ENCODE measurements around the gene UQCRC1. TPM values are rescaled to one million over a fixed set of nuclear protein-coding genes. Genes with fewer than 3 reads are reported as not detected.

The UQCRC1 gene
- total RNA-seq, 1 donor from 2014 or later, result 297 TPM

GRCh38 chr3:48617559-48617958 is 8.1 kb upstream of the UQCRC1 start:
- Mint-ChIP-seq H3K4me1 (peaks cover 3% of the 10 kb centered on the region), H3K27me3 (ENCODE audit: low read depth) (no peaks in the 10 kb centered on the region), H3K27ac (ENCODE audit: unreplicated experiment) (no peak overlapping the region), H3K36me3 (ENCODE audit: low read depth) (peaks cover 13% of the 10 kb centered on the region), H3K9me3 (peaks cover 2% of the 10 kb centered on the region), H3K4me3 (no peak overlapping the region)
- DNase-seq (ENCODE audit: low read depth, low spot score), result no peak
- TF ChIP-seq CTCF (conservative IDR thresholded peaks at IDR 0.05), result no peak

GRCh38 chr3:48614044-48614443 is 4.6 kb upstream of the UQCRC1 start:
- Mint-ChIP-seq H3K36me3 (ENCODE audit: low read depth) (peaks cover 13% of the 10 kb centered on the region), H3K9me3 (peaks cover 2% of the 10 kb centered on the region), H3K4me1 (peaks cover 9% of the 10 kb centered on the region), H3K27me3 (ENCODE audit: low read depth) (peaks cover 6% of the 10 kb centered on the region), H3K27ac (ENCODE audit: unreplicated experiment) (no peak overlapping the region), H3K4me3 (peak overlapping the region; percentile 50)
- DNase-seq (ENCODE audit: low read depth, low spot score), result no peak
- TF ChIP-seq CTCF (conservative IDR thresholded peaks at IDR 0.05), result no peak

GRCh38 chr3:48612309-48612708 is 2.9 kb upstream of the UQCRC1 start:
- Mint-ChIP-seq H3K4me3 (peak overlapping the region; percentile 68), H3K9me3 (no peaks in the 10 kb centered on the region), H3K4me1 (peaks cover 20% of the 10 kb centered on the region), H3K27me3 (ENCODE audit: low read depth) (peaks cover 6% of the 10 kb centered on the region), H3K27ac (ENCODE audit: unreplicated experiment) (no peak overlapping the region), H3K36me3 (ENCODE audit: low read depth) (peaks cover 9% of the 10 kb centered on the region)
- TF ChIP-seq CTCF (conservative IDR thresholded peaks at IDR 0.05), result no peak
- no peak for DNase-seq (ENCODE audit: low read depth, low spot score)

GRCh38 chr3:48607519-48607918 is 1.9 kb downstream of the UQCRC1 start:
- no peak for TF ChIP-seq CTCF (conservative IDR thresholded peaks at IDR 0.05)
- H3K4me3 Mint-ChIP-seq, result no peak overlapping the region

GRCh38 chr3:48601622-48601994 is 7.8 kb downstream of the UQCRC1 start:
- Mint-ChIP-seq H3K4me3 (no peak overlapping the region), H3K27me3 (ENCODE audit: low read depth) (no peaks in the 10 kb centered on the region), H3K27ac (ENCODE audit: unreplicated experiment) (no peak overlapping the region), H3K36me3 (ENCODE audit: low read depth) (peaks cover 14% of the 10 kb centered on the region), H3K9me3 (no peaks in the 10 kb centered on the region), H3K4me1 (peaks cover 9% of the 10 kb centered on the region)
- no peak for TF ChIP-seq CTCF (conservative IDR thresholded peaks at IDR 0.05)
- no peak for DNase-seq (ENCODE audit: low read depth, low spot score)

More at GRCh38 chr3:48607519-48607918, 1.9 kb downstream of the UQCRC1 start:
- Mint-ChIP-seq H3K27me3 (ENCODE audit: low read depth) (peaks cover 6% of the 10 kb centered on the region), H3K4me1 (peaks cover 20% of the 10 kb centered on the region), H3K36me3 (ENCODE audit: low read depth) (peaks cover 9% of the 10 kb centered on the region), H3K27ac (ENCODE audit: unreplicated experiment) (no peak overlapping the region), H3K9me3 (no peaks in the 10 kb centered on the region)
- DNase-seq (ENCODE audit: low read depth, low spot score), result no peak

Measured in neural crest cell (in vitro differentiated cells).